Measurements from ENCODE around the gene ACLY.
"Not testable (repeated sequence)": the region's sequence is repeated elsewhere in the genome, so short reads cannot be mapped to it uniquely, and the experiment has no call there.

ACLY gene

GRCh38 chr17:41829961-41830360 is 88.8 kb downstream of the ACLY start:
- DNase-seq (ENCODE audit: low read depth): not testable (repeated sequence)

DNA sequence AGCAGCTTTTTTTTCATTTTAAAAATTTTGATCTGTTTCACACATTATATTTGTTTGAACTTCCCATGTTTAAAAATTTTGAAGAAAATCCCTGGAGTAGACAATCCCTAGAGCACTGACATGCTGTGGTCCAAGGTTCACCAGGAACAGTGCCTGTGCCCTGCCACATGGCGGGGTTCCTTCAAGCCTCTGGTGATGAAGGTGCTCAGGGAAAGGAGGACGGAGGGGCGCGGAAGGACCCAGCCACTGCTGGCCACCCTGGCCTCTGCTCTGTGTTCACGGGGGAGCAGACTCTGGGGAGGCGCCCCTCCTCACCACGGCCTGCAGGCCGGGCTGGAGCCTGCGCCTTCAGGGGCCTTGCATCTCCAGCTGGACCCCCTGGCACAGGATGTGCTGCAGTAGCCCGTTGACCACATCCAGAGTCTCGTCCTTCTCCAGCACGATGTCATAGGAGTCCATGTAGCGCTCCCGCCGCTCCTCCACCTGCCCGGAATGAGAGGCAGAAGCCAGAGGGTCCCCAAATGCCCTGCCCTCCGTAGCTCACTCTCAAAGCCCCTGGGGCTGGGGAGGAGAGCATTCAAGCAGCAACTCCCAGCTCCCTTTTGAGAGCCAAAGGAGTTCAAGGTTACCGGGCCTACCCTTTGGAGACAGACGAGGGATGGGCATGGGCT is 93.4 kb downstream of the ACLY start:
- DNase-seq (ENCODE audit: low read depth): no peak

DNA sequence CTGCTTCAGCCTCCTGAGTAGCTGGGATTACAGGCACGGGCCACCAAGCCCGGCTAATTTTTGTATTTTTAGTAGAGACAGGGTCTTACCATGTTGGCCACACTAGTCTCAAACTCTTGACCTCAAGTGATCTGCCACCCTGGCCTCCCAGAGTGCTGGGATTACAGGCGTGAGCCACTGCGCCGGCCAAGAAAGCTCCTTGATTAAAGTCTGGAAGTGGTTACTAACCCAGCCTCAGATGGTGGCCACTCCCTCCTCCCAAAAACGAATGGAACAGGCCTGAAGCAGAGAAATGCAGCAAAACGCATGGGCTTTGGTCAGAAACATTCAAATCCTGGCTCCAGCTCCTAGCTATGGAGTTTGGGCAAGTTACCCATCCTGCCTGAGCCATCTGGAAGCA is 94.7 kb downstream of the ACLY start:
- DNase-seq (ENCODE audit: low read depth): no peak

GRCh38 chr17:41823580-41823979 is 95.2 kb downstream of the ACLY start:
- DNase-seq (ENCODE audit: low read depth): no peak

GRCh38 chr17:41823141-41823524 is 95.6 kb downstream of the ACLY start:
- no peak for DNase-seq (ENCODE audit: low read depth)

GRCh38 chr17:41822216-41823140 is 96.3 kb downstream of the ACLY start:
- DNase-seq (ENCODE audit: low read depth): no peak

- DNase-seq (ENCODE audit: low read depth): no peak
These were observed 97.0 kb downstream of the ACLY start for GRCh38 chr17:41821776-41822175.

- no peak for DNase-seq (ENCODE audit: low read depth)
These were observed 100.7 kb downstream of the ACLY start for GRCh38 chr17:41818024-41818423.
